ENCODE data around the gene AMPH.

AMPH gene

DNA sequence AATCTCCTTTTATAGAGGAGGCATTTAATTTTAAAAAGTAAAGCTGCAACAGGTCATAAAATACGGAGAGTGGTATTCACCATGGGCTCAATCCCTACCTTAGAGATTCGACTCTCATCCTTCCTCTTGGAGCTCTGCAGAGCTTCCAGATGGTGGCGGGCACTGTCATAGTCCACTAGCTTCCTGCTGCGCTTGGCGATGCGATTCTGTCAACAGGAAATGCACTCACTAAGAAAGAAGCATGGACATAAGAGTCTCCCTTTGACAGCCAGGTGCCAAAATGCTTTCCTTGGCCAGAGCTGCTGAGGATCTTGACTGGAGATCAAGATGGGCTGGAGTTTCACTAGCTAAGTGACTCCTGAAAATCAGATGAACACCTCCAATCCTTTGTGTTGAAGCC is 154.4 kb downstream of the AMPH start:
- H4K20me1 ChIP-seq (ENCODE audit: insufficient read depth, low read length): no peaks in the 10 kb centered on the region
- H3K4me3 ChIP-seq (ENCODE audit: low read length): no peak overlapping the region
- H2AFZ ChIP-seq (ENCODE audit: low read depth, low read length): no peak overlapping the region
- H3K4me2 ChIP-seq (ENCODE audit: low read length): no peak overlapping the region
- no peaks in the 10 kb centered on the region for H3K9me3 ChIP-seq (ENCODE audit: insufficient read depth, low read length)
- no peaks in the 10 kb centered on the region for H3K27me3 ChIP-seq (ENCODE audit: low read depth, low read length)
- no peak overlapping the region for H3K9ac ChIP-seq (ENCODE audit: low read length)
- no peaks in the 10 kb centered on the region for H3K4me1 ChIP-seq (ENCODE audit: low read length)
- no peak overlapping the region for H3K27ac ChIP-seq (ENCODE audit: low read length)
- H3K79me2 ChIP-seq (ENCODE audit: low read length): no peaks in the 10 kb centered on the region
- no peak for TF ChIP-seq EZH2phosphoT487 (IDR thresholded peaks at IDR 0.05; ENCODE audit: low read depth)
- TF ChIP-seq, protein P1, sequence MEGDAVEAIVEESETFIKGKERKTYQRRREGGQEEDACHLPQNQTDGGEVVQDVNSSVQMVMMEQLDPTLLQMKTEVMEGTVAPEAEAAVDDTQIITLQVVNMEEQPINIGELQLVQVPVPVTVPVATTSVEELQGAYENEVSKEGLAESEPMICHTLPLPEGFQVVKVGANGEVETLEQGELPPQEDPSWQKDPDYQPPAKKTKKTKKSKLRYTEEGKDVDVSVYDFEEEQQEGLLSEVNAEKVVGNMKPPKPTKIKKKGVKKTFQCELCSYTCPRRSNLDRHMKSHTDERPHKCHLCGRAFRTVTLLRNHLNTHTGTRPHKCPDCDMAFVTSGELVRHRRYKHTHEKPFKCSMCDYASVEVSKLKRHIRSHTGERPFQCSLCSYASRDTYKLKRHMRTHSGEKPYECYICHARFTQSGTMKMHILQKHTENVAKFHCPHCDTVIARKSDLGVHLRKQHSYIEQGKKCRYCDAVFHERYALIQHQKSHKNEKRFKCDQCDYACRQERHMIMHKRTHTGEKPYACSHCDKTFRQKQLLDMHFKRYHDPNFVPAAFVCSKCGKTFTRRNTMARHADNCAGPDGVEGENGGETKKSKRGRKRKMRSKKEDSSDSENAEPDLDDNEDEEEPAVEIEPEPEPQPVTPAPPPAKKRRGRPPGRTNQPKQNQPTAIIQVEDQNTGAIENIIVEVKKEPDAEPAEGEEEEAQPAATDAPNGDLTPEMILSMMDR (IDR thresholded peaks at IDR 0.05; ENCODE audit: low read depth, low read length): no peak
- no peaks in the 10 kb centered on the region for H3K36me3 ChIP-seq (replicated peaks; ENCODE audit: low read depth, low read length)

- TF ChIP-seq, protein P1 (IDR thresholded peaks at IDR 0.05; ENCODE audit: low read depth, low read length): no peak
- no peak for TF ChIP-seq EZH2phosphoT487 (IDR thresholded peaks at IDR 0.05; ENCODE audit: low read depth)
Measured at GRCh38 chr7:38465956-38466355, 165.2 kb downstream of the AMPH start.

DNA sequence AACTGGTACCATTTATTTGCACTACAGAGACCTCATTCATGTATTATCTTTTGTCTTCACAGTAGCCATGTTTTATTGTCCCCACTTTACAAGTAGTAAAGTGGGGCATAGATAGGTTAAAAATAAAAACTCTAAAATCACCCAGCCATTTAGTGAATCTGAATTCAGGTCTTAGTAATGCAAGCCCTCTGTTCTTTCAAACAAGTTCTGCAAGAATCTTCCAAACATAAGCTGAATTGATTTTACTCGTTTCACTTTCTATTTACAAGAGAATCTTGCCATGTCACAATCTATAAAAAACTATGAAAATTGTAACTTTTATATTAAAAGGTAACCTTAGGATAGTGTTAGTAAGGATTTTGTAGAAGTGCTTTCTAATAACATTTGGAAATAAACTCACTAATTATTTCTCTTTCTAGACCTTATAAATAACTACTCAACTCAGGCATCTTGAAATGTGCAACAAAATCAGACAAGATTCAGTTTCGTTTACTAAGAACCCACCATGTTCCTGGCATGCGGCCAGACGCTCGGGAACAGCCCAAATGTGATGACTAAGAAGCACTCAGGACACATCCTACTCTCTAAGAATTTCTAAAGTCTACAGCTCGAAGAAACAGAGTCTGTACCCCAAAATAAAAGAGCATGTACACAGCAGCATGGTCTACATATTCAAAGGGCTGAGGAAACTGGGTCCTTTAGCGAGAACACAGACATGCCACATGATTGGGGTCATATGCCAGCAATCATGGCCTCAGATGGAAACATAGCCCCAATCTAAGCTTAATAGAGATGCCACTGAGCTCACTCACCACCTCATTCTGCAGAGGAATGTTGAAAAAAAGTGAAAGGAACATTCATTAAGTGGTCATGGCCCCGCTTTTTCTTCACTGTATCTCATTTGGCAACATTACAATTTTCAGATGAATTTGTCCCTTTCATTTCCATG is 167.6 kb downstream of the AMPH start:
- Histone ChIP-seq H3K4me1 (ENCODE audit: low read length) (peaks cover 12% of the 10 kb centered on the region; the same call in 1 of the 2 replicates), H3K4me2 (ENCODE audit: low read length) (peak overlapping the region; percentile 13), H3K9ac (ENCODE audit: low read length) (no peak overlapping the region), H3K36me3 (replicated peaks; ENCODE audit: low read depth, low read length) (no peaks in the 10 kb centered on the region), H2AFZ (ENCODE audit: low read depth, low read length) (no peak overlapping the region), H4K20me1 (ENCODE audit: insufficient read depth, low read length) (no peaks in the 10 kb centered on the region), H3K27ac (ENCODE audit: low read length) (no peak overlapping the region), H3K27me3 (ENCODE audit: low read depth, low read length) (peaks cover 4% of the 10 kb centered on the region; the same call in 1 of the 2 replicates), H3K79me2 (ENCODE audit: low read length) (no peaks in the 10 kb centered on the region), H3K9me3 (ENCODE audit: insufficient read depth, low read length) (no peaks in the 10 kb centered on the region), H3K4me3 (ENCODE audit: low read length) (no peak overlapping the region)
- TF ChIP-seq EZH2phosphoT487 (IDR thresholded peaks at IDR 0.05; ENCODE audit: low read depth): no peak
- TF ChIP-seq, protein P1 (IDR thresholded peaks at IDR 0.05; ENCODE audit: low read depth, low read length): no peak

More at GRCh38 chr7:38465956-38466355, 165.2 kb downstream of the AMPH start:
- Histone ChIP-seq H3K27me3 (ENCODE audit: low read depth, low read length) (peaks cover 4% of the 10 kb centered on the region; the same call in 1 of the 2 replicates), H3K4me1 (ENCODE audit: low read length) (peaks cover 12% of the 10 kb centered on the region; the same call in 1 of the 2 replicates), H2AFZ (ENCODE audit: low read depth, low read length) (no peak overlapping the region), H3K4me2 (ENCODE audit: low read length) (no peak overlapping the region), H3K36me3 (replicated peaks; ENCODE audit: low read depth, low read length) (no peaks in the 10 kb centered on the region), H4K20me1 (ENCODE audit: insufficient read depth, low read length) (no peaks in the 10 kb centered on the region), H3K79me2 (ENCODE audit: low read length) (no peaks in the 10 kb centered on the region), H3K4me3 (ENCODE audit: low read length) (no peak overlapping the region), H3K27ac (ENCODE audit: low read length) (no peak overlapping the region), H3K9ac (ENCODE audit: low read length) (no peak overlapping the region), H3K9me3 (ENCODE audit: insufficient read depth, low read length) (no peaks in the 10 kb centered on the region)

DNA sequence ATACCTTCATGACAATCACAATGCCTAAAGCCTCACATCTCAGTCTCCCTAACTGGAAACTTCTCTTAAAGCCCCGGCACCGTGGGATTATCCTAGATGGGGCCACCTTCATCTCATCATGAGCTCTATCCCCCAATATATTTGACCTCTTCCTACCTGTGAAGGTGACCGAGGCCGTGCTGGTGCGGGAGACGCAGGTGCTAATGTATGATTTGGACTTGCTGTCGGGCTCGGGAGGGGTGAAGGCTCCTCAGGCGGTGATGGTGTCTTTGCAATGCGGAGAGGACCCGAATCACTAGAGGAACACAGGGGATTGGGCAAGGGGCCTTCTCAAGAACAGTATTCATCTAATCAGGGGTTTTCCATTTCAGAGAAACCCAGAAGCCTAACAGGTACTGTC is 168.4 kb downstream of the AMPH start:
- Histone ChIP-seq H2AFZ (ENCODE audit: low read depth, low read length) (no peak overlapping the region), H3K36me3 (replicated peaks; ENCODE audit: low read depth, low read length) (no peaks in the 10 kb centered on the region), H4K20me1 (ENCODE audit: insufficient read depth, low read length) (no peaks in the 10 kb centered on the region), H3K4me2 (ENCODE audit: low read length) (no peak overlapping the region; the same call in 1 of the 2 replicates), H3K9me3 (ENCODE audit: insufficient read depth, low read length) (no peaks in the 10 kb centered on the region), H3K27me3 (ENCODE audit: low read depth, low read length) (peaks cover 4% of the 10 kb centered on the region; the same call in 1 of the 2 replicates), H3K27ac (ENCODE audit: low read length) (no peak overlapping the region), H3K4me1 (ENCODE audit: low read length) (peaks cover 12% of the 10 kb centered on the region; the same call in 1 of the 2 replicates), H3K9ac (ENCODE audit: low read length) (no peak overlapping the region), H3K79me2 (ENCODE audit: low read length) (no peaks in the 10 kb centered on the region), H3K4me3 (ENCODE audit: low read length) (no peak overlapping the region)
- TF ChIP-seq, protein P1 (IDR thresholded peaks at IDR 0.05; ENCODE audit: low read depth, low read length): no peak
- no peak for TF ChIP-seq EZH2phosphoT487 (IDR thresholded peaks at IDR 0.05; ENCODE audit: low read depth)
